Keratinocyte (primary cell): ENCODE data around the gene ABCG4.

Source experiments
- CTCF ChIP-seq, 3 experiments: IDR thresholded peaks in 1 of 3; conservative IDR thresholded peaks in 1 of 3; optimal IDR thresholded peaks in 1 of 3; 2 replicates in 2 of 3; 3 replicates in 1 of 3; pipeline versions ENCODE3 to v1.5.1; 2011; ENCODE audit warnings: low read length in 3 of 3, mild to moderate bottlenecking in 3 of 3, moderate library complexity in 2 of 3, control low read depth in 1 of 3, inconsistent platforms in 1 of 3; ENCODE audit not compliant: insufficient read depth in 2 of 3; ENCODE audit errors: extremely low read depth in 1 of 3
- EZH2 ChIP-seq: IDR thresholded peaks from one replicate; pipeline ENCODE4 v1.6.1; 2012; ENCODE audit warnings: inconsistent platforms, mild to moderate bottlenecking, low read length, moderate library complexity

GRCh38 chr11:119187123-119187892 lies 38.5 kb downstream of the ABCG4 start:
- TF ChIP-seq EZH2 (no peak), CTCF (optimal IDR thresholded peaks at IDR 0.05 in 1 of 3, IDR thresholded peaks at IDR 0.05 in 1 of 3, conservative IDR thresholded peaks at IDR 0.05 in 1 of 3; ENCODE audit: extremely low read depth in 1 of 3, insufficient read depth in 2 of 3, low read length in 3 of 3) (no peak)
